ENCODE results near the gene TIPARP.

DNA sequence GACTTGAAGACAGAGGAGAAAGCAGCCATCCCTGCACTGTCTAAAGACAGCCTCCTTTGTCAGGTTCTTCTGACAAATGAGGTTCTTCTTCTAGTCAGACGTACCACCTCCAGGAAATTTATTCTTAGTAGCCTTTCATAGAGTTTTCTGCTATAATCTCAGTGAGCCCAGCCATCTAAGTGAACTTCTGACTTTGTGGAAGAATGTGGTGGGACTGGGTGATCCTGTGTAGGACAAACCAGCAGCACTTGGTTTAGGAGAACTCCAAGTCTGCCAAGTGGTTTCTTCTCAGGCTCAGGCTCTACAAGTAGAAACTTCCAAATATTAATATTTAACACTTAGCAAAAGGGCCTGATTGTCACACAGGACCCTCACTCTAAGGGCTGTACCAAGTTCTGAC lies 52.1 kb downstream of the TIPARP start:
- TF ChIP-seq, protein P1, sequence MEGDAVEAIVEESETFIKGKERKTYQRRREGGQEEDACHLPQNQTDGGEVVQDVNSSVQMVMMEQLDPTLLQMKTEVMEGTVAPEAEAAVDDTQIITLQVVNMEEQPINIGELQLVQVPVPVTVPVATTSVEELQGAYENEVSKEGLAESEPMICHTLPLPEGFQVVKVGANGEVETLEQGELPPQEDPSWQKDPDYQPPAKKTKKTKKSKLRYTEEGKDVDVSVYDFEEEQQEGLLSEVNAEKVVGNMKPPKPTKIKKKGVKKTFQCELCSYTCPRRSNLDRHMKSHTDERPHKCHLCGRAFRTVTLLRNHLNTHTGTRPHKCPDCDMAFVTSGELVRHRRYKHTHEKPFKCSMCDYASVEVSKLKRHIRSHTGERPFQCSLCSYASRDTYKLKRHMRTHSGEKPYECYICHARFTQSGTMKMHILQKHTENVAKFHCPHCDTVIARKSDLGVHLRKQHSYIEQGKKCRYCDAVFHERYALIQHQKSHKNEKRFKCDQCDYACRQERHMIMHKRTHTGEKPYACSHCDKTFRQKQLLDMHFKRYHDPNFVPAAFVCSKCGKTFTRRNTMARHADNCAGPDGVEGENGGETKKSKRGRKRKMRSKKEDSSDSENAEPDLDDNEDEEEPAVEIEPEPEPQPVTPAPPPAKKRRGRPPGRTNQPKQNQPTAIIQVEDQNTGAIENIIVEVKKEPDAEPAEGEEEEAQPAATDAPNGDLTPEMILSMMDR (IDR thresholded peaks at IDR 0.05): no peak
- no peak for TF ChIP-seq POLR2A (IDR thresholded peaks at IDR 0.05)

Data from right lobe of liver (tissue), 4 donors.